DMS53 treated with DMSO at 0.1 percent for 48 hours (cell line): ENCODE measurements around the gene MOK.

ENCODE experiments used
- DNase-seq: peaks from one replicate; lab custom pipeline; 2025; ENCODE audit not compliant: unreplicated experiment; lab: John Stamatoyannopoulos, UW

MOK gene

DNA sequence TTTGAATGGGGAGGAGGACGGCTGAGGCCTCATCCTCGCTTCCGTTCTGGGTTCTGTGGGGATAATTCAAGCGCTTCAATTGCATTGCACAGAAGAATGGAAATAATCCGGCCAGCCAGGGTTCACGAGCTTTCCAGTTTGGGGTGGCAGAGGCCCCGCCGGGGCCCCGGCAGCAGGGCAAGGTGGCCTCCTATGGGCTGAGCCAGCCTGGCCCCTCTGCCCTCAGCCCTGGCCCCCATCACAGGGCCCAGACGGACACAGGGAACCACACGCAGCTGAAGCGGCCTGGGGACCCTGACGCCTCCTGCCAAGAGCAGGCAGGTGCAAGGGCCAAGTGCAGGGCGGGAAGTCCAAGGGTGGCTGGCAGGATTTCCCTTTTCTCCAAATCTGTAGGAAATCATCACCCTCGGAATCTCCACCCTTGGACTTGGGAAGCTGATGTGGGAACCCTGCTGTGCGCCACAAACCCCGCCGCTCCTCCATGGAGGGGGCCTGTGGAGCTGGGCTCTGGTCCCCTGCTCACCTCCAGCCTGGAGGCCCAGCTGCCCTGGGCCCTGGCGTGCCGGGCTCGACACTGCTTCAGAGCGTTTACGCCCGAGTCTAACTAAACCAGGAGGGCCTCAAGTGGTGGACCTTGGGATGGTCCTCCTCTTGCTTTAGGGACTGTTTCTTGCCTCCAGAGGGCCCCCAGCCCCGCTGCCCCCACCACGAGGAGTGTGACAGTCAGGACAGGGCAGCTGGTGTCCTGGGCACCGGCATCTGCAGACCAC is 78.4 kb downstream of the MOK start:
- no peak for DNase-seq

DNA sequence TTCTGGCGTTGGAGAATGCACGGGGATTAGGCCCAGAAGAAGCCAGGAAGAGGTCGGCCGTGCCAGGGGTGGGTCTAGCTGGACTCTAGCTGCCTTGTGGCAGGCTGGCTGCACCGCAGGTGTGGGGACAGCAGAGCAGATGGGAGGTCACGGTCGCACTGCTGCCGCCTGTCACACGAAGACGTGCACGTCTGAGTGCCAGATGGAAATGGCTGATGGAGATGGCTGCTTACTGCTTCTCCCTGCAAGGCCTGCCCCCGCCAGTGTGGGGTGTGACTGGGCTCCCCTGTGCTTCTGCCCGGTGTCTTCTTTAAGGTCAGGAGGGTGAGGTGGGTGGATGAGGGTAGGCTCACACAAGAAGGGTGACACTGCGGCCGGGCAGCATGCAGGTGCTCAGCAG is 79.0 kb downstream of the MOK start:
- DNase-seq, result no peak

DNA sequence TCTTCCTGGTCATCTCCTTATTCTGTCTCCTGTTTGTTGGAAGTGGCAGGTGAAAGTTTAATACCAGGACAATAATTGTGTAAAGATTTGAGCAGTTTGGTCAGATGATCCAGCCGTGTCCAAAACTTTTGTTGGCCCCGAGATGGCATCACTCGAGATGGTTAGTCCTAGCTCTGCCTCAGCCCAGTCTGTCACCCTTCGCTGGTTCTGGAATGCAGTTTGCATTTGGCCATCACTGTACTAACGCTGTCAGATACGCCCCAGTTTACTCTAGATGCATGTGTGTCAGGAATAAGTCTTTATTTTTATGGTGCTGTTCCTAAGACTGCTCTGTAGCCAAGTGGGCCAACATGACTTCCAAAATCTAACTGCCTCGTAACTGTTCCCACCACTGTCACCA is 79.6 kb downstream of the MOK start:
- DNase-seq, result no peak

DNA sequence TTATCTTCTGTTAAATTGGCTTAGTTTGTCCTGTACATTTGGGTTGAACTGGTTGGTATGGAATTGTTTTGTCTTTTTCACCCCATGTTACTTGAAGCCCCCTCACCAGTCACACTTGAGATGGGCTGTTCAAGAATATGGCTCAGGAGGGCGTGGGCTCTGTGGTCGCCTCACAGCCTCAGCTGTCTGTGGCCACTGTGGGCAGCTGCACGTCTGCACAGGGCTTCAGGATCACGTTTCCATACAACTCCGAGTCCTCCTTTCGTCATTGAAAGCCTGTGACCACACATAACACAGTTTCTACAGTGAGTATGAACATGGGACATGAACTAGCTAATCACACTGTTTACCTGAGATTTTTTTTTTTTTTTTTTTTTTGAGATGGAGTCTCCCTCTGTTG is 81.3 kb downstream of the MOK start:
- DNase-seq, result no peak

DNA sequence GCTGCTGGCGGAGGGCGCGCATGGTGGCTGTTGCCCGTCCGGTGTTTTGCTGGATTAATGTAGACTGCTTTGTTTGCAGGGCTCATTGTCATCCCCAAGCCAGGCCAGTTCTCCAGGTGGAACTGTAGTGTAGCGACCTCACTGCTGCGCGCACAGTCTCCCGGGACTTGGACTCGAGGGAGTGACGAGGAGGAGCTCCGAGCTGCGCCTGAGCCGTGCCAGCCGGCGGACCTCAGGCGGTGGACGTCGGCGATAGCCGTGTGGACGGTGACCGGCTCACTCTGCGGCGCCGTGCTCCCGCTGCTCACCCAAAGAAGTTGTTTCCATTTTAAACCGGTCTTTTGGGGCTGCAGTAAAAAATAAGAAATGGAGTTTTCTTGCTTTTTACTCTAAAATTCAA is 82.2 kb downstream of the MOK start:
- no peak for DNase-seq

DNA sequence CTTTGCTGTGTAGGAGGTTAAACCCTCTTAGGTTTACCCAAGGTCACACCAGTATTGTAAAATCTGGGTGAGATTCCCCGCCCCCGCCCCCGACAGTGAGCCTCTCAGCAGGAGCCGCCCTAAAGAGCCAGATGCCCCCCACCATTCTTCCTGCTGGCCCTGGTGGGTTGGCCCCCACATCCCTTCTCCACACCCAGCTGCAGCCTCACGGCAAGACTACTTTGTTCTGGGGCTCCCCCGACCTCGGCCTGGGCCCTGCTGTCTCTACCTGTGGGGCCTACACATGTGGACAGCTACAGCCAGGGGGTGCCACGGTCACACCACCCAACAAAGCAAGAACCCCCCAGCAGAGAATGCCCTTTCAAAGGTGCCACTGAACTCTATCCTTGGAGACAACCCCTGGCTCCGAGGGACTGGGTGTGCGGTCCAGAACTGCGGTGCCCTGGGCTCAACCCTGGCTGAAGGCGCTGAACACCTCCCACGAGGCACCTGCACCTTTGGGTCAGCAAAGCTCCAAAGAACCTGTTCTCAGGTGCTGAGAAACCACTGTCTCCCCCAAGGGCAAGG is 82.9 kb downstream of the MOK start:
- no peak for DNase-seq

DNA sequence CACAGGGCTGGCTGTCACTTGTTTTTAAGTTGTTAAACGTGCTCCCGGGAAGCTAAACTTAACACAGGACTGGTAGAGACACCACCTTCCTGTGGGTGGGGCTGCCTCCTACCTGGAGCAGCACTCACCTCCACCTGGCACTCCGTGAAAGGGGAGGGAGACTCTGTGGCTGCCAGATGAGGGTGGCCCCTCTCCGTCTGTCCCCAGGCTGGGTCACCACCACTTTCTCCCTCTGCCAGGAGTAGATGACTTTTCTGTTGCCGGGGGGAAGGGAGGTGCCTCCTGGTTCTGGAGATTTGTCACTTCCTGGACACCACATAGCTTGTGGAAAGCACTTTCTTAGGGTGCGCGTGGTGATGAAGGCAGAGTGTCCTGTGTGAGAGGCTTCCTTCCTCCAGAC is 83.9 kb downstream of the MOK start:
- no peak for DNase-seq

DNA sequence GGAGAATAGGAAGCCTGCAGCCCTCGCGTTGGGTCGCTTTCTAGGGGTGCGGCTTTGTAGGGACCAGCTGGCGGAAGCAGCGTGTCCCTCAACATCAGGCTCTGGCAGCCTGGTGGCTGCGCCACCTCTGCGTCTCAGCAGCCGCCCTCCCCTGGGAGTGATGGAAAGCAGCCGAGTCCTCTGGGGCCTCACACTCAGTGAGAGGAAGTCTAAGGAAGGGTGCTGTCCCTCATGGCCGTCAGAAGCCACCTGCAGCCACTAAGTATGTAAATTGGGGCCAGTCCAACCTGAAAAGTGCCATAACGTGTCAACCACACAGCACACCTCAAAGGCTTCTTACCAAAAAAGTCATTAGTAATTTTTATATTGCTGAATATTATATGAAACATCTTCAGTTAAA is 84.9 kb downstream of the MOK start:
- no peak for DNase-seq

DNA sequence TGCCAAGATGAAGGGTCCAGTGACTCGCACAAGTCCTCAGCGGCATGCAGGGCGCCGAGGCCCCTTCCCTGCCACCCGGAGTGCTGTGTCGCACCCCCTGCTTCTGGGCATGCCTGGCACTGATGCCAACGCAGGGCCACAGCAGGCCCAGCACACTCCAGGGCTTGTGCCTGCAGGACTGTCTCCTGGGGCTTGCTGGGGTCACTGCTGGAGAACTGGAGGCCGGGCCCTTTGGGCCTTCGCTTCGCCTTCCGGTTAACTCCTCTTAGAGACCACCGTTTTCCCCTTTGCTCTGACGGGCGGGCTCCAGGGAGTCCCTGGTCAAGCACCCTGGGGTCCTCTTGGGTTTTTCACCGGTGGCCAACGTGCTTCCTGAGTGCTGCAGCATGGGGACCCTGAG is 85.6 kb downstream of the MOK start:
- DNase-seq, result no peak

DNA sequence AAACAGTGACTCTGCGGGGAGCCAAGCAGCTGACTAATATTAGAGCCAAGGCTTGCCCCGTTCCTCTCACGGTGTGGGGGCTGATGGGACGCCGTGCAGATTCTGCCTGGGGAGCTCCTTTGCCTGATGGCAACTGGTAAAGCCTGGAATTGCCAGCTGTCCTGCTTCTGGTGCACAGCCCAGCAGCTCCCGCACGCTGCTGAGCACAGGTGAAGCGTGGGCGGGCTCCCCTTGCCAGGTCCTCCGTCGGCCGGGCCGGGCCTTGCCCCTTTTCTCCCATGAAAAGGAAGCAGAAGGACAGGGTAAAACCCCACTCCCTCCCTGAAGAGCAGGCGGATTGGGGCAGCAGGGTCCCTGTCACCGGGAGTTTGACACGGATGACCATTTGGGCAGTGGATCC is 86.3 kb downstream of the MOK start:
- no peak for DNase-seq

DNA sequence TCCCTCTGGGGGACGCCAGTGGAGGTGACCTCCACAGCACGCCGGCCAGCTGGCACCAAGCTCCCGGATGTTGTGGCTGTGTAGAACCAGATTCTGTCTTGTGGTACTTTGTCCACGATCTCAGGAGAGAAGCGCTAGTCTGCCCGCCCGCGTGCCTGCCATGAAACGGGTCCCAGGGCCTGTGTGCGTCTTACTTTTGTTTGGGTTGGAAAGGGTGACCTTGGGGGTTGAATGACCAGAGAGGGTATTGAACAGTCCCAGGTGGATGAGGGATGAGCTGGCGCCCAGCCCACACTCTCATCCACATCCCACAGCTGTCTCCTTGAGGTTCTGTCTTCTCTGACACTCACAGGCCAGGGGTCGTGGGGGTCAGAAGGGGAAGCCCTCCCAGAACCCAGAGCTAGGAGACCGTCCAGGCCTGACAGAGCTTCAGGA is 87.0 kb downstream of the MOK start:
- DNase-seq, result no peak

DNA sequence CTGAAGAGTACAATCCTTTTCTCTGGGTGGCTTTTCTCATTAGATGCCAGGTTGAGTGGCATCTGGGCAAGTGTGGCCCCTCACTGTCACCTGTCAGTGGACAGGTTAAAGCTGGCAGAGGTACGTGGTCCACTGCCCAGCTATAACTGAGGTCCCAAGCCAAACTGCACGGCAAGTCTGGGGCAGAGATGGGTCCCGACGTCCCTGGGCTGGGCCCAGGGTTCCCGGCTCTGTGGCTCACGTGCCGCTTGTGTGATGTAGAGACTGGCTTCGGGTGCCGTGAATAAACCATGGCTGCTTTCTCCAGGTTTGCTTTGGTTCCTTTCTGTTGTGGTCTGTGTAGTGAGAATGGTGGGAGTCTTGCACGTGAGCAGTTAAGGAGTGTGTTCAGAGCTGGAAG is 87.6 kb downstream of the MOK start:
- DNase-seq, result no peak

DNA sequence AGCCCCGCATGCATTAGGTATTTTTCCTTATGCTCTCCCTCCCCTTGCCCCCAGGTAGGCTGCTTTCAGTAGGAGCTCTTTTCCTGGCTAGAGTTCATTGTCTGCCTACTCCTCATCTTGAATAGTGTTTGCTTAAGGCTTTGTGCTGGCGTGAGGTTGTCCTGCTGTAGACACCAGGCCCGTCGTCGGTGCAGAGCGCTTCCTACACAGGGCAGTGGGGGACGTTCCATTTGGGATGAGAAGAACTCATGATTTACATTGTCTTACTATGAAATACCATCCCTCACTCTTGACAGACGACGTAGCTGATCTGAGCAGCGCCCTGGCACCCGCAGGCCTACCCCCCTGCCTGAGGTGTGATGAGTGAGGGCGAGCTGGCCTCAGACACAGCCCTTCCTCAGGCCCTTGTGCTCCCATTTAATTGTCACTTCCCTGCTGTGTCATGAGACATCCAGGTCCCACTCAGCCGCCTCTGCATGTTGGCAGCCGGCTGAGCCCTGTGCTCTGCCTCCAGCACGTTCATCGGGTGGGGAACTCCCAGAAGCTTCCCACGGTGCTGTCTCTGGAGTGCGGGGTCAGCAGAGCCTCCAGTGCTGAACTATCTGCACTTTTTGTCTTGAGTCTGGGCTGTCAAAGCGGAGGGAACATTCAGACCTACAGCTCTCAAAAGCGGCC is 89.3 kb downstream of the MOK start:
- peak; percentile 65 for DNase-seq

DNA sequence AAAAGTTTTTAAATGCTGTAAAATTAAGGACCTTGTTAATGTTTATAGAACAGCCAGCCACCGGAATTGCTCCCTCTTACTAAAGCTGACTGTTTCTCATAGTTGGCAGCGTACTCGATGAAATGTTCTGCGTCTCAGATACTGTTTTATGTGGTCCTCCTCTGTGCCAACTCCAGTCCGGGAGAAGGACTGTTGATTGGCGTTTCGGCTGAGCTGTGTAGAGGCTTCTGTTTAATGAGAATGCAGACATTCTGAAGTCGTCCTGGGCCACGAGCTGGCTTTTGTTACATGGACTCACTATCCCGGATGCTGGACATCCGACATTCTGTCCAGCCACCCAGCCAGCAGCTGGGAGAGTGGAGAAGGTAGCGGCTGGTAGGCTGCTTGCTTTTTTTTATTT is 89.9 kb downstream of the MOK start:
- peak; percentile 39 for DNase-seq

DNA sequence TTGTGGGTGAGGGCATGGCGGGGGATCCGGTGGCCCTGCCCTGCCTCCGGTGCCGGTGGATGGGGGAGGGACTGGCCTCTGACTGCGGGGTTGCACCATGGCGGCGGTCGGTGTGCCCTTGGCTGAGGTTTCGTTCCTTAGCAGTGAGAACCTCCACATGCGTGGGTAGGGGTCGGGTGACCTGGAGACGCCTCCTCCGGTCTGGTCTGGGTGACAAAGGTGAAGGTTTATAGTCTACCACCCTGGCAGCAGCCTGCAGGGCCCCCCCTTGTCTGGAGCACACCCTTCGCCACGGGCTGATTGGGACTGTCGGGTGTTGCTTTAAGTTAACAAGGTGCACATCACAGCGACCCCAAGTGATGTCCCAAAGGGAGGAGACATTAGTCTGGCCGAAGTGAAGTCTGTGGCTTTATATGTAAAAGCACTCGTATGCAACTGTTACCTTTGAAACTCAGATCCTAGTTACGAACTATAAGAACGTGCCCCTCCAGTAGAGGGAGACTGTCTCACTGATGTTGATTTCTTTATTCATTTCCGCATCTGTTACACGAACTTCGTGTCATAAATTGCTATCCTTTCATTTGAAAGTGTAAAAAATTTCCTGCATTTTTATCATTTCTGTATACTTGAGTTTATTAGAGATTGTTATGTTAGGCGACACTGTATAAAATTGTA is 90.8 kb downstream of the MOK start:
- DNase-seq, result no peak

DNA sequence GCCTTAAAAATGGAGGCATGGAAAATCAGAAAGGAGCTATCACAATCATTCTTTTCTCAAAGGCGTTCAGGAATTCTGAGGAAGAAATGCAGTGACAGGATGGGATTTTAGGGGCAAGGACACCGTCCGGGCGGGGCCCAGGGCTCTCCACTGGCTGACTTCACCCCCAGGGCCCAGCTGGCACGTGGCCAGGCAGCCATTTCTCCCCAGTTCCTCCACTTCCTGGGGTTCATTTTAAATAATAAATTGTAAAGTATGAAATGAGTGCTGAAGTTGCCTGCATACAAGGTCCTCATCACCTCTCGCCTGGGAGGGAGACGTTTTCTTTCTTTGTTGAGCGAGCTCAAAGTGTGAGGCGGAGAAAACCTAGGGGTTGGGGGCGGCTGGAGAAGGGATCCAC is 91.5 kb downstream of the MOK start:
- DNase-seq, result no peak

DNA sequence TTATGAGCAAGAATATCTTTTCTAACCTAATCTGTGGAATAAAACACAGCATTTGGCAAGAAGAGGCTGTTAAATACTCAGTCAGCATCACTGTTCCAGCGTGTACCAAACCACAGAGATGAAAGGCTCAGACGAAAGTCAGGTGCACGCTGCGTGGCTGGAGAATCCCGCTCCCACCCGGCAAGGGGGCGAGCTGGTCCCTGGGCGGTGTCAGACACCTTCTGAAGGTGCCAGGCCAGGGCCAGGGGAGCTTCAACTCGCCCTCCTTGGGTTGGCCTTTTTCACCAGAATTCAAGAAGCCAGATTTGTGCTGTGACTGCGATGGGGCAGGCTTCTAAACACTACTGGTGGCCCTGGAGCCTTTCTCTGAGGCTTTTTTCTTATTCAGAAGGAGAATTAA is 92.1 kb downstream of the MOK start:
- no peak for DNase-seq

DNA sequence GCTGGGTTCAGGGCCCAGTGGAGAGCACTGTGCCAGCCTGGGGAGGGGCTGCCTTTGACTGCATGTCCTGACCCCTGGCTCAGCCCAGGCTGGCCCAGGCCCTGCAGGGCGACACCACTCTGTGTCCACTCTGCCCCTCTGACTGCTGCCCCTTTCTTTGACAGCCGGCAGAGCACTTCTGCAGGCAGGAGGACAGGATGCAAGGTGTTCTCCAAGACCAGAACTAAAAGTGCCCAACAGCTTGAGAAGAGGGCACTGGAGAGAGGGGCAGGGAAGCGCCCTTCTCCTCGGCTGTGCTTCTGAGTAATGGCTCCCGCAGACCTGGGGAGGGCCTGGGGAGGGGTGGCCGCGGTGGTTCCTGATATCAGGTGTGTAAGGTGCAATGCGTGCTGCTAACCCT is 92.6 kb downstream of the MOK start:
- DNase-seq, result no peak

DNA sequence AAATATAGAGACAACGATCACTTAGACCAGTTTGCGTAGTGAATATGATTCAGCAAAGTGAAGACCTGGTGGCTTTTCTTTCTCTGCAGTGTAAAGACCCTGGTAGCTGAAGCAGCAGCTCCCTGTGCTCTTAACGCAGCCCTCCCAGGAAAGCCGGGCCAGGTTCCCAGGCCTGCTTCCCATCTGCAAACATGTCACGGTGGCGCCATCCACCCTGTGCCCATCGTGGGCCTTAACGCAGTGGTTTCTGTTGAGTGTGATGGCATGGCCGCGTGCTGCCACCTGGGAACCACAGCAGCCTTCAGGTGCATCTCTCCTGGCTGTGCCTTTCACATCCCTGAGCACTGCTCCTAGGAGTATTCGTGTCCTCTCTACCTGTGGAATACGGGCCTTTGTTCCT is 93.7 kb downstream of the MOK start:
- DNase-seq, result no peak

DNA sequence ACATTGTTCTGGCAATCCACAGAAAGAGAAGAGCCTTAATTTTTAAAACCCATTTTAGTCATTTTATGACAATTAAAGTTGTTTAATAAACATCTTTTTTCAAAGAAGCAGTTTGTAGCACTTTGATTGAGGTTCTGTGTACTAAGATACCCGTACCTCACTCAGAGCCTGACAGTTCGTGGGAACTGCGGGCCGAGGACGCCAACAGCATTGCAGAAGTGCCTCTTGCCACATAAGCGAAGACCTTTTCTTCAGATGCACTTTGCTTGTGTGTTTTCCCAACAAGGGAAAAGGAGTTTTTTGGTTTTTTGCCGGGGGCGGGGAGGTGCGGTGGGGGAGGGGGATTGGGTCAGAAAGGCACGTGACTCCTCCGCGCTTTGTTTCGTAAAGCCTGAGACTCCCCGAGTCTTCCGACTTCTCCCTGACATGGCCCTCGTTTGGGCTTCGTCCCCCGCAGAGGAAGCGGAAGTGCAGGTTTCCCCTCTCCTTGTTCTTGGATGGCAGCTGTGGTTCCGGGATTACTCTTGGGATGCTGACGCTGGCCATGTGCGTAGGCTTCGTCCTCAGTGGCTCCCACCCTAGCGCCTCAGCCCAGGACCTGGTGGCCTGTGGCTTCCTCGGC is 94.4 kb downstream of the MOK start:
- DNase-seq, result no peak

DNA sequence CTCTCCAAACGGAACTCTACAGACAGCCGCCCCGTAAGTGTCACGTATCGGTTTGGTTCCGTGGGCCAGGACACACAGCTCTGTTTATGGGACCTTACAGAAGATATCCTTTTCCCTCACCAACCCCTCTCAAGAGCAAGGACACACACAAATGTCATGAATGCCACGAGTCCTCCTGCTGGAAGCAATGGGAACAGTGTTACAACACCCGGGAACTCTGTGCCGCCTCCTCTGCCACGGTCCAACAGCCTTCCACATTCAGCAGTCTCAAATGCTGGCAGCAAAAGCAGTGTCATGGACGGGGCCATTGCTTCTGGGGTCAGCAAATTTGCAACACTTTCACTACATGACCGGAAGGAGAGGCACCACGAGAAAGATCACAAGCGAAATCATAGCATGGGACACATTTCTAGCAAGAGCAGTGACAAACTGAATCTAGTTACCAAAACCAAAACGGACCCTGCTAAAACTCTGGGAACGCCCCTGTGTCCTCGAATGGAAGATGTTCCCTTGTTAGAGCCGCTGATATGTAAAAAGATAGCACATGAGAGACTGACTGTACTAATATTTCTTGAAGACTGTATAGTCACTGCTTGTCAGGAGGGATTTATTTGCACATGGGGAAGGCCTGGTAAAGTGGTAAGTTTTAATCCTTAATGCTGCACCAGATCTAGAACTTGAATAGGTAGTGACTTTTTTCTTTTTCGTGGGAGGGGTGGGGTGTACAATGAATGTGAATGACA is 95.6 kb downstream of the MOK start:
- DNase-seq, result no peak
